Inflammatory macrophage treated with lipopolysaccharide for 4 hours (primary cell): ENCODE data around the gene DAGLA.
A peak's percentile ranks its signal among the peaks of the same experiment; 100 is the strongest.
"Not testable (repeated sequence)": the region's sequence is repeated elsewhere in the genome, so short reads cannot be mapped to it uniquely, and the experiment has no call there.

ENCODE experiments used
- DNase-seq: peaks from one replicate; pipeline ENCODE4 v3.0.0-alpha.2; 2020

DAGLA gene

GRCh38 chr11:61679893-61680621, at the start of gene DAGLA:
TSS of gene DAGLA (plus strand) at chr11:61680391. CDS start at chr11:61720156, 39,765 bp downstream.
- peak; percentile 98 for DNase-seq

- DNase-seq: no peak
Measured at GRCh38 chr11:61632096-61632495, 48.1 kb upstream of the DAGLA start.

GRCh38 chr11:61635304-61635703, 44.9 kb upstream of the DAGLA start:
- DNase-seq: no peak

GRCh38 chr11:61635787-61636186, 44.4 kb upstream of the DAGLA start:
- no peak for DNase-seq

- no peak for DNase-seq
Measured at GRCh38 chr11:61636676-61637075, 43.5 kb upstream of the DAGLA start.

GRCh38 chr11:61637277-61637676, 42.9 kb upstream of the DAGLA start:
- no peak for DNase-seq

GRCh38 chr11:61639816-61640443, 40.3 kb upstream of the DAGLA start:
- peak; percentile 4 for DNase-seq

GRCh38 chr11:61642162-61642561, 38.0 kb upstream of the DAGLA start:
- DNase-seq: no peak

GRCh38 chr11:61645179-61645868, 34.9 kb upstream of the DAGLA start:
- peak; percentile 49 for DNase-seq

GRCh38 chr11:61647529-61647928, 32.7 kb upstream of the DAGLA start:
- no peak for DNase-seq

GRCh38 chr11:61650781-61651571, 29.2 kb upstream of the DAGLA start:
- DNase-seq: no peak

- DNase-seq: no peak
Measured at GRCh38 chr11:61652135-61652534, 28.1 kb upstream of the DAGLA start.

GRCh38 chr11:61654397-61654829, 25.8 kb upstream of the DAGLA start:
- peak; percentile 69 for DNase-seq

GRCh38 chr11:61655266-61656159, 24.7 kb upstream of the DAGLA start:
- not testable (repeated sequence) for DNase-seq

- no peak for DNase-seq
Measured at GRCh38 chr11:61656347-61657077, 23.7 kb upstream of the DAGLA start.

- DNase-seq: no peak
Measured at GRCh38 chr11:61657566-61658290, 22.5 kb upstream of the DAGLA start.

GRCh38 chr11:61659413-61660196, 20.6 kb upstream of the DAGLA start:
- DNase-seq: no peak

GRCh38 chr11:61660997-61661396, 19.2 kb upstream of the DAGLA start:
- DNase-seq: not testable (repeated sequence)

GRCh38 chr11:61666684-61667297, 13.4 kb upstream of the DAGLA start:
- DNase-seq: no peak
